ENCODE data around the gene HSPBAP1.

DNA sequence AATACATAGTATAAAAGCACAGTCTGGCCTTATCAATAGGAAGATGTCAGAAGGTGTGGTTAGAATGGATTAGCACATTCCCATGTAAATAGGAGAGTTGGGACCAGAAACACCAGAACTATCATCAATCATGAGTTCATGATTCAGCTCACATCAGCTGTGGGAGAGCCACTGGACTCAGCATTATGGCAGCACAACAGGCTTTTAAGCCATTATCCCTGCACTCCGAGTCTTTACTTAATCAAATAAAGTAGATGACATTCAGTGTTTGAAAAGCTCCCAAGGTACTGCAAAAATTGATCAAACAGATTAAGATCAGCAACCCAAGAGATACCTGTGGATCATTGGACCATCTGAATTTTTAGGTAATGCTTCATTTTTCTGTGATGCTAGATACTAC, 88.3 kb downstream of the HSPBAP1 start:
- TF ChIP-seq, protein P1, sequence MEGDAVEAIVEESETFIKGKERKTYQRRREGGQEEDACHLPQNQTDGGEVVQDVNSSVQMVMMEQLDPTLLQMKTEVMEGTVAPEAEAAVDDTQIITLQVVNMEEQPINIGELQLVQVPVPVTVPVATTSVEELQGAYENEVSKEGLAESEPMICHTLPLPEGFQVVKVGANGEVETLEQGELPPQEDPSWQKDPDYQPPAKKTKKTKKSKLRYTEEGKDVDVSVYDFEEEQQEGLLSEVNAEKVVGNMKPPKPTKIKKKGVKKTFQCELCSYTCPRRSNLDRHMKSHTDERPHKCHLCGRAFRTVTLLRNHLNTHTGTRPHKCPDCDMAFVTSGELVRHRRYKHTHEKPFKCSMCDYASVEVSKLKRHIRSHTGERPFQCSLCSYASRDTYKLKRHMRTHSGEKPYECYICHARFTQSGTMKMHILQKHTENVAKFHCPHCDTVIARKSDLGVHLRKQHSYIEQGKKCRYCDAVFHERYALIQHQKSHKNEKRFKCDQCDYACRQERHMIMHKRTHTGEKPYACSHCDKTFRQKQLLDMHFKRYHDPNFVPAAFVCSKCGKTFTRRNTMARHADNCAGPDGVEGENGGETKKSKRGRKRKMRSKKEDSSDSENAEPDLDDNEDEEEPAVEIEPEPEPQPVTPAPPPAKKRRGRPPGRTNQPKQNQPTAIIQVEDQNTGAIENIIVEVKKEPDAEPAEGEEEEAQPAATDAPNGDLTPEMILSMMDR (conservative IDR thresholded peaks at IDR 0.05), result no peak
- no peak for TF ChIP-seq ZFX (IDR thresholded peaks at IDR 0.05)

All from C4-2B (cell line).